Lower lobe of right lung (tissue), 2 donors: ENCODE data around the gene PSMD4. TPM values are rescaled to one million over a fixed set of nuclear protein-coding genes. Genes with fewer than 3 reads are reported as not detected.

Experiments used
- ATAC-seq, 2 donors: fragments of 200-7000 bp; cut with Tn5 transposase; one replicate each; pipeline ENCODE4 v1.9.1; 2020 to 2022; ENCODE audit warnings: mild to moderate bottlenecking in 2 of 2, moderate library complexity in 2 of 2
- DNase-seq: peaks from one replicate; pipeline ENCODE4 v3.0.0-alpha.2; 2020
- H3K27ac ChIP-seq: fragments of 200-600 bp; one replicate; pipeline ENCODE4 v1.8.0; 2022
- H3K27me3 ChIP-seq: fragments of 200-600 bp; one replicate; pipeline ENCODE4 v1.8.0; 2022; ENCODE audit warnings: low read depth
- H3K36me3 ChIP-seq: fragments of 200-600 bp; one replicate; pipeline ENCODE4 v1.8.0; 2022; ENCODE audit warnings: mild to moderate bottlenecking
- H3K4me1 ChIP-seq: fragments of 200-600 bp; one replicate; pipeline ENCODE4 v1.8.0; 2022
- H3K4me3 ChIP-seq: fragments of 200-600 bp; one replicate; pipeline ENCODE4 v1.8.0; 2022; ENCODE audit warnings: mild to moderate bottlenecking
- H3K9me3 ChIP-seq: fragments of 200-600 bp; one replicate; pipeline ENCODE4 v1.8.0; 2022
- CTCF ChIP-seq: fragments of 200-600 bp; IDR thresholded peaks from one replicate; pipeline ENCODE4 v1.8.0; 2022; ENCODE audit warnings: antibody characterized with exemption, mild to moderate bottlenecking
- intact Hi-C: fragments of 100-400 bp; cut with DNase I; formaldehyde crosslinking; loops from one replicate; pipeline ENCODE4 v1.11.0; 2022
- total RNA-seq: library from RNA; stranded (reverse); fragmentation: NEBNext Ultra II Directional; extraction: Animal tissue kit (Norgen Biotek cat#: 25700); gene quantifications from one replicate; pipeline ENCODE4 v1.2.1, GENCODE V29; 2021
- donor health status: DM: no; HTN: yes; CAD: no; lungs with severe emphysema.

The PSMD4 gene
- total RNA-seq, 1 donor from 2014 or later = 106 TPM

- Histone ChIP-seq H3K27me3 (no peaks in the 10 kb centered on the region), H3K4me3 (no peak overlapping the region), H3K27ac (no peak overlapping the region), H3K36me3 (peaks cover 41% of the 10 kb centered on the region), H3K9me3 (no peaks in the 10 kb centered on the region), H3K4me1 (peaks cover 9% of the 10 kb centered on the region)
- ATAC-seq = no peak
- TF ChIP-seq CTCF = no peak
- DNase-seq = no peak
- intact Hi-C loops = no loop called here
Observed at GRCh38 chr1:151221616-151222015, 32.9 kb upstream of the PSMD4 start.

- TF ChIP-seq CTCF = no peak
- no peaks in the 10 kb centered on the region for H3K9me3 ChIP-seq
- H3K4me3 ChIP-seq = no peak overlapping the region
- peaks cover 46% of the 10 kb centered on the region for H3K36me3 ChIP-seq
- H3K27me3 ChIP-seq = no peaks in the 10 kb centered on the region
- DNase-seq (no peak), ATAC-seq (no peak)
- no peak overlapping the region for H3K27ac ChIP-seq
- intact Hi-C loops = no loop called here
- peaks cover 9% of the 10 kb centered on the region for H3K4me1 ChIP-seq
Observed at GRCh38 chr1:151222130-151222529, 32.4 kb upstream of the PSMD4 start.

- Histone ChIP-seq H3K9me3 (no peaks in the 10 kb centered on the region), H3K4me3 (no peak overlapping the region), H3K27ac (no peak overlapping the region), H3K27me3 (no peaks in the 10 kb centered on the region), H3K4me1 (no peaks in the 10 kb centered on the region), H3K36me3 (peaks cover 100% of the 10 kb centered on the region)
- intact Hi-C loops = no loop called here
- no peak for TF ChIP-seq CTCF
- ATAC-seq (no peak), DNase-seq (no peak)
Observed at GRCh38 chr1:151235235-151235634, 19.3 kb upstream of the PSMD4 start.

GRCh38 chr1:151237678-151238466, 16.7 kb upstream of the PSMD4 start:
- Histone ChIP-seq H3K27ac (no peak overlapping the region), H3K9me3 (no peaks in the 10 kb centered on the region), H3K36me3 (peaks cover 100% of the 10 kb centered on the region), H3K27me3 (no peaks in the 10 kb centered on the region), H3K4me1 (no peaks in the 10 kb centered on the region), H3K4me3 (no peak overlapping the region)
- intact Hi-C loops = no loop called here
- no peak for TF ChIP-seq CTCF
- DNase-seq (no peak), ATAC-seq (no peak)

- no peak for ATAC-seq
- intact Hi-C loops = no loop called here
- peaks cover 100% of the 10 kb centered on the region for H3K36me3 ChIP-seq
Observed at GRCh38 chr1:151238467-151238739, 16.1 kb upstream of the PSMD4 start.

More at GRCh38 chr1:151238467-151238739, 16.1 kb upstream of the PSMD4 start:
- H3K4me1 ChIP-seq = no peaks in the 10 kb centered on the region
- H3K27me3 ChIP-seq = no peaks in the 10 kb centered on the region
- TF ChIP-seq CTCF = no peak
- no peaks in the 10 kb centered on the region for H3K9me3 ChIP-seq
- no peak overlapping the region for H3K4me3 ChIP-seq
- H3K27ac ChIP-seq = no peak overlapping the region
- no peak for DNase-seq
